Gastroesophageal sphincter (tissue), 3 donors: ENCODE measurements around the gene COX11.

Source experiments
- CTCF ChIP-seq, 4 experiments: fragments of 200-600 bp in 2 of 4; fragments of 450-650 bp in 2 of 4; sonication (generic) in 1 of 4; IDR thresholded peaks; one replicate each; pipeline ENCODE4 v1.5.1; 2017 to 2019; ENCODE audit warnings: antibody characterized with exemption in 4 of 4, mild to moderate bottlenecking in 2 of 4, moderate library complexity in 2 of 4
- POLR2A ChIP-seq, 2 donors: fragments of 450-650 bp; IDR thresholded peaks; one replicate each; pipeline ENCODE4 v1.6.1; 2017; ENCODE audit warnings: antibody characterized with exemption in 2 of 2, mild to moderate bottlenecking in 2 of 2, moderate library complexity in 1 of 2
- POLR2AphosphoS5 ChIP-seq: sonication (generic); formaldehyde crosslinking; IDR thresholded peaks from one replicate; pipeline ENCODE4 v1.6.1; 2017; ENCODE audit warnings: antibody characterized with exemption

GRCh38 chr17:54945671-54946070 lies 22.8 kb downstream of the COX11 start:
- no peak for TF ChIP-seq CTCF (IDR thresholded peaks at IDR 0.05)
- no peak for TF ChIP-seq POLR2A (IDR thresholded peaks at IDR 0.05)
- TF ChIP-seq POLR2AphosphoS5: no peak
